Kidney tubule cell (primary cell): ENCODE measurements around the gene ZP2.
"Not testable (repeated sequence)": the region's sequence is repeated elsewhere in the genome, so short reads cannot be mapped to it uniquely, and the experiment has no call there.

Source experiments
- DNase-seq: peaks from one replicate; pipeline ENCODE4 v3.0.0-alpha.2; 2018; ENCODE audit warnings: low spot score

The ZP2 gene

GRCh38 chr16:21170116-21170515 is 41.3 kb downstream of the ZP2 start:
- DNase-seq = not testable (repeated sequence)

- peak; percentile 18 for DNase-seq
Measured at GRCh38 chr16:21169249-21169981, 42.0 kb downstream of the ZP2 start.

- no peak for DNase-seq
Measured at GRCh38 chr16:21167929-21168602, 43.3 kb downstream of the ZP2 start.

- peak; percentile 96 for DNase-seq
Measured at GRCh38 chr16:21167360-21167759, 44.0 kb downstream of the ZP2 start.

GRCh38 chr16:21166561-21166961 is 44.8 kb downstream of the ZP2 start:
- DNase-seq = peak; percentile 28

- DNase-seq = no peak
Measured at GRCh38 chr16:21164521-21165168, 46.7 kb downstream of the ZP2 start.

- DNase-seq = no peak
Measured at GRCh38 chr16:21163576-21163975, 47.8 kb downstream of the ZP2 start.

GRCh38 chr16:21162661-21163151 is 48.7 kb downstream of the ZP2 start:
- DNase-seq = peak; percentile 81

- DNase-seq = no peak
Measured at GRCh38 chr16:21161211-21161610, 50.2 kb downstream of the ZP2 start.

GRCh38 chr16:21160276-21160675 is 51.1 kb downstream of the ZP2 start:
- no peak for DNase-seq

GRCh38 chr16:21159281-21159951 is 52.0 kb downstream of the ZP2 start:
- DNase-seq = peak; percentile 32

GRCh38 chr16:21158208-21159110 is 52.9 kb downstream of the ZP2 start, which contains the start of gene LDAF1:
TSS of gene LDAF1 (plus strand) at chr16:21158674. CDS start at chr16:21161183, 2,509 bp downstream.
- peak; percentile 84 for DNase-seq

GRCh38 chr16:21157632-21158031 is 53.7 kb downstream of the ZP2 start:
- no peak for DNase-seq

- peak; percentile 76 for DNase-seq
Measured at GRCh38 chr16:21156767-21157467, 54.5 kb downstream of the ZP2 start.

- not testable (repeated sequence) for DNase-seq
Measured at GRCh38 chr16:21156011-21156410, 55.4 kb downstream of the ZP2 start.

GRCh38 chr16:21153124-21153729 is 58.1 kb downstream of the ZP2 start:
- DNase-seq = not testable (repeated sequence)

- DNase-seq = not testable (repeated sequence)
Measured at GRCh38 chr16:21152160-21153030, 59.0 kb downstream of the ZP2 start.

- DNase-seq = peak; percentile 97
Measured at GRCh38 chr16:21150375-21151001, 60.9 kb downstream of the ZP2 start, which contains the start of gene DNAH3. TSS of gene DNAH3 (minus strand) at chr16:21150846. CDS start at chr16:21150319, 527 bp downstream.
